HepG2 (cell line): Measurements from ENCODE around the gene SETD2. TPM values are rescaled to one million over a fixed set of nuclear protein-coding genes. Genes with fewer than 3 reads are reported as not detected.

ENCODE experiments used
- ARID3A ChIP-seq: IDR thresholded peaks from 2 replicates; pipeline ENCODE4 v1.6.1; 2012; ENCODE audit warnings: low read depth, low read length, improper control_type of control experiment
- FOXJ3 ChIP-seq: sonication (generic); formaldehyde crosslinking; IDR thresholded peaks from 2 replicates; pipeline ENCODE4 v1.4.0; 2020; ENCODE audit warnings: missing genetic modification reagents, mild to moderate bottlenecking, borderline replicate concordance
- MIXL1 ChIP-seq: IDR thresholded peaks from 2 replicates; pipeline ENCODE4 v1.6.1; 2016
- RERE ChIP-seq: IDR thresholded peaks from 2 replicates; pipeline ENCODE4 v1.6.1; 2016; ENCODE audit warnings: low read depth, missing genetic modification reagents, missing compliant biosample characterization
- SAP130 ChIP-seq: IDR thresholded peaks from 2 replicates; pipeline ENCODE4 v1.6.1; 2016; ENCODE audit warnings: low read depth
- SOX13 ChIP-seq, 3 experiments: fragments of 450-650 bp in 1 of 3; sonication (generic) in 1 of 3; formaldehyde crosslinking in 1 of 3; IDR thresholded peaks in 2 of 3; conservative IDR thresholded peaks in 1 of 3; 2 replicates each; pipeline versions ENCODE4 v1.5.0 to v1.6.1; 2016 to 2020; ENCODE audit warnings: antibody characterized with exemption in 1 of 3, mild to moderate bottlenecking in 1 of 3, missing compliant biosample characterization in 1 of 3, missing genetic modification reagents in 1 of 3, moderate library complexity in 1 of 3
- SOX5 ChIP-seq: IDR thresholded peaks from 2 replicates; pipeline ENCODE4 v1.6.1; 2016; ENCODE audit warnings: borderline replicate concordance
- ZNF205 ChIP-seq: IDR thresholded peaks from 2 replicates; pipeline ENCODE4 v1.6.1; 2018; ENCODE audit warnings: missing biosample characterization, missing genetic modification reagents
- polyA plus RNA-seq, 8 experiments: library from polyadenylated mRNA; depleted of rRNA in 3 of 8; stranded (reverse) in 7 of 8; unstranded in 1 of 8; fragments of >200 nt; fragmentation: Illumina TruSeq in 4 of 8; extraction: Trizol in 4 of 8; gene quantifications; 2 replicates each; pipeline versions ENCODE4 v1.2.1 to v1.2.3, GENCODE V29; 2011 to 2016; ENCODE audit warnings: low read depth in 4 of 8, missing spikeins in 1 of 8, mixed read lengths in 1 of 8; ENCODE audit not compliant: insufficient read depth in 1 of 8
- total RNA-seq, 5 experiments: library from RNA; depleted of rRNA; stranded (reverse); fragments of >200 nt; fragmentation: Illumina TruSeq; extraction: Trizol; gene quantifications; 2 replicates each; pipeline ENCODE4 v1.2.3, GENCODE V29; 2016; ENCODE audit warnings: low read depth in 1 of 5
- TF ChIP-seq, protein P1 (sequence below), 2 experiments: sonication (generic) in 1 of 2; formaldehyde crosslinking in 1 of 2; IDR thresholded peaks; 2 replicates each; pipeline versions ENCODE4 v1.4.0 to v1.6.1; 2016 to 2020; ENCODE audit warnings: borderline replicate concordance in 1 of 2, low read depth in 1 of 2, mild to moderate bottlenecking in 1 of 2, missing genetic modification reagents in 1 of 2

Gene SETD2
- total and polyA plus RNA-seq, 2 of the 13 experiments (the other 11 are each of a cell fraction or from before 2014, with no cell fraction given): 14.2 to 24.2 TPM

DNA sequence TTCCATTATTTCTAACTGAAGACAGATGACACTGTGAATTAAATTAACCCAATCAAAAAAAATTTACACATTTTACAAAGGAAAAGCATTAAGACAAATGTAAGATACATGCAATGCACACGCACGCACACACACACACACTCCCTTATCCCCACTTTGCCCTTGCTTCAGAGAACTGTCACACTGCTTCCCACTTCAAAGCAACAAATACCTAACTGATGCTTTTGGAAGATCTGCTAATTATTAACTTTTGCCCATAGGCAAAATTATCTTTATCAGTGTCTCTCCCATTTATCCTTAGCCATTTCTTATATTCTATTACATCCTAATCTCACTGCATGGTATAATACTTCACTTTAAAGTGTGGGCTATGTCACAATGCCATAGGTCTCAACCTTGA, 60.3 kb downstream of the SETD2 start (continued):
- TF ChIP-seq SOX13 (IDR thresholded peaks at IDR 0.05) (no peak), SOX13 (CRISPR knock-in tag; conservative IDR thresholded peaks at IDR 0.05 in 1 of 2, IDR thresholded peaks at IDR 0.05 in 1 of 2) (0 out of 4 replicates have a peak, but pooled peaks of 1 of the 2 experiments have one; percentile 13), ARID3A (peak; percentile 36; the same call in 1 of the 2 replicates), RERE (CRISPR knock-in tag) (no peak), SOX5 (CRISPR knock-in tag) (peak; percentile 47; the same call in 1 of the 2 replicates), FOXJ3 (CRISPR knock-in tag) (no peak), MIXL1 (CRISPR knock-in tag) (0 out of 2 replicates have a peak, but pooled peaks have one; percentile 11), ZNF205 (no peak), SAP130 (CRISPR knock-in tag) (peak; percentile 55; the same call in 1 of the 2 replicates)
- TF ChIP-seq, protein P1, sequence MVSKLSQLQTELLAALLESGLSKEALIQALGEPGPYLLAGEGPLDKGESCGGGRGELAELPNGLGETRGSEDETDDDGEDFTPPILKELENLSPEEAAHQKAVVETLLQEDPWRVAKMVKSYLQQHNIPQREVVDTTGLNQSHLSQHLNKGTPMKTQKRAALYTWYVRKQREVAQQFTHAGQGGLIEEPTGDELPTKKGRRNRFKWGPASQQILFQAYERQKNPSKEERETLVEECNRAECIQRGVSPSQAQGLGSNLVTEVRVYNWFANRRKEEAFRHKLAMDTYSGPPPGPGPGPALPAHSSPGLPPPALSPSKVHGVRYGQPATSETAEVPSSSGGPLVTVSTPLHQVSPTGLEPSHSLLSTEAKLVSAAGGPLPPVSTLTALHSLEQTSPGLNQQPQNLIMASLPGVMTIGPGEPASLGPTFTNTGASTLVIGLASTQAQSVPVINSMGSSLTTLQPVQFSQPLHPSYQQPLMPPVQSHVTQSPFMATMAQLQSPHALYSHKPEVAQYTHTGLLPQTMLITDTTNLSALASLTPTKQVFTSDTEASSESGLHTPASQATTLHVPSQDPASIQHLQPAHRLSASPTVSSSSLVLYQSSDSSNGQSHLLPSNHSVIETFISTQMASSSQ (IDR thresholded peaks at IDR 0.05; ENCODE audit: low read depth): peak; percentile 88
- TF ChIP-seq, protein P1 (CRISPR knock-in tag; IDR thresholded peaks at IDR 0.05; ENCODE audit: borderline replicate concordance): peak; percentile 82; the same call in 1 of the 2 replicates
